ENCODE data around the gene TSPOAP1.

GRCh38 chr17:58337600-58338453 is 9.2 kb upstream of the TSPOAP1 start:
- no peak for TF ChIP-seq OSR1 (CRISPR knock-in tag; IDR thresholded peaks at IDR 0.05)
- TF ChIP-seq ZC3H10 (CRISPR knock-in tag; IDR thresholded peaks at IDR 0.05) = no peak
- no peak for TF ChIP-seq BACH2 (CRISPR knock-in tag; IDR thresholded peaks at IDR 0.05; ENCODE audit: borderline replicate concordance)
- TF ChIP-seq, protein P1, sequence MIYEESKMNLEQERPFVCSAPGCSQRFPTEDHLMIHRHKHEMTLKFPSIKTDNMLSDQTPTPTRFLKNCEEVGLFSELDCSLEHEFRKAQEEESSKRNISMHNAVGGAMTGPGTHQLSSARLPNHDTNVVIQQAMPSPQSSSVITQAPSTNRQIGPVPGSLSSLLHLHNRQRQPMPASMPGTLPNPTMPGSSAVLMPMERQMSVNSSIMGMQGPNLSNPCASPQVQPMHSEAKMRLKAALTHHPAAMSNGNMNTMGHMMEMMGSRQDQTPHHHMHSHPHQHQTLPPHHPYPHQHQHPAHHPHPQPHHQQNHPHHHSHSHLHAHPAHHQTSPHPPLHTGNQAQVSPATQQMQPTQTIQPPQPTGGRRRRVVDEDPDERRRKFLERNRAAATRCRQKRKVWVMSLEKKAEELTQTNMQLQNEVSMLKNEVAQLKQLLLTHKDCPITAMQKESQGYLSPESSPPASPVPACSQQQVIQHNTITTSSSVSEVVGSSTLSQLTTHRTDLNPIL (CRISPR knock-in tag; IDR thresholded peaks at IDR 0.05; ENCODE audit: low read depth) = no peak
- TF ChIP-seq ZNF565 (CRISPR knock-in tag; conservative IDR thresholded peaks at IDR 0.05; ENCODE audit: low read depth) = no peak
- TF ChIP-seq, protein P2, sequence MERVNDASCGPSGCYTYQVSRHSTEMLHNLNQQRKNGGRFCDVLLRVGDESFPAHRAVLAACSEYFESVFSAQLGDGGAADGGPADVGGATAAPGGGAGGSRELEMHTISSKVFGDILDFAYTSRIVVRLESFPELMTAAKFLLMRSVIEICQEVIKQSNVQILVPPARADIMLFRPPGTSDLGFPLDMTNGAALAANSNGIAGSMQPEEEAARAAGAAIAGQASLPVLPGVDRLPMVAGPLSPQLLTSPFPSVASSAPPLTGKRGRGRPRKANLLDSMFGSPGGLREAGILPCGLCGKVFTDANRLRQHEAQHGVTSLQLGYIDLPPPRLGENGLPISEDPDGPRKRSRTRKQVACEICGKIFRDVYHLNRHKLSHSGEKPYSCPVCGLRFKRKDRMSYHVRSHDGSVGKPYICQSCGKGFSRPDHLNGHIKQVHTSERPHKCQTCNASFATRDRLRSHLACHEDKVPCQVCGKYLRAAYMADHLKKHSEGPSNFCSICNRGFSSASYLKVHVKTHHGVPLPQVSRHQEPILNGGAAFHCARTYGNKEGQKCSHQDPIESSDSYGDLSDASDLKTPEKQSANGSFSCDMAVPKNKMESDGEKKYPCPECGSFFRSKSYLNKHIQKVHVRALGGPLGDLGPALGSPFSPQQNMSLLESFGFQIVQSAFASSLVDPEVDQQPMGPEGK (CRISPR knock-in tag; IDR thresholded peaks at IDR 0.05; ENCODE audit: borderline replicate concordance) = no peak
- TF ChIP-seq ZNF70 (CRISPR knock-in tag; IDR thresholded peaks at IDR 0.05) = no peak
